GM23338 (cell line): ENCODE measurements around the gene DKK2. TPM values are rescaled to one million over a fixed set of nuclear protein-coding genes. Genes with fewer than 3 reads are reported as not detected.

Experiments used
- ATAC-seq: fragments of 200-7000 bp; cut with Tn5 transposase; 3 replicates; pipeline ENCODE4 v1.9.1; 2020
- DNase-seq: peaks from one replicate; pipeline ENCODE4 v3.0.0-alpha.2; 2015; ENCODE audit warnings: low spot score
- H2AFZ ChIP-seq: fragments of 200-600 bp; sonication (generic); 2 replicates; pipeline ENCODE4 v1.8.0; 2016; ENCODE audit warnings: antibody characterized with exemption, mild to moderate bottlenecking, moderate library complexity
- H3F3A ChIP-seq: fragments of 200-600 bp; sonication (generic); replicated peaks from 2 replicates; pipeline ENCODE4 v1.8.0; 2017; ENCODE audit warnings: antibody characterized with exemption, mixed run types, low read depth
- H3K27ac ChIP-seq: fragments of 200-600 bp; sonication (generic); 2 replicates; pipeline ENCODE4 v1.6.1; 2016; ENCODE audit warnings: low read depth
- H3K27me3 ChIP-seq: fragments of 200-600 bp; sonication (generic); 2 replicates; pipeline ENCODE4 v1.8.0; 2016; ENCODE audit warnings: mild to moderate bottlenecking, mixed run types, moderate library complexity; ENCODE audit not compliant: insufficient read depth
- H3K36me3 ChIP-seq: fragments of 200-600 bp; sonication (generic); 2 replicates; pipeline ENCODE4 v1.8.0; 2016; ENCODE audit warnings: mild to moderate bottlenecking; ENCODE audit not compliant: insufficient read depth
- H3K4me1 ChIP-seq: fragments of 200-600 bp; sonication (generic); 2 replicates; pipeline ENCODE4 v1.8.0; 2016; ENCODE audit warnings: mild to moderate bottlenecking, moderate library complexity; ENCODE audit not compliant: insufficient read depth
- H3K4me2 ChIP-seq: fragments of 200-600 bp; sonication (generic); 2 replicates; pipeline ENCODE4 v1.7.1; 2017; ENCODE audit warnings: mixed run types
- H3K4me3 ChIP-seq: fragments of 200-600 bp; sonication (generic); 2 replicates; pipeline ENCODE4 v1.6.1; 2016; ENCODE audit warnings: mixed run types
- H3K79me2 ChIP-seq: fragments of 200-600 bp; sonication (generic); replicated peaks from 2 replicates; pipeline ENCODE4 v1.8.0; 2017; ENCODE audit warnings: mild to moderate bottlenecking; ENCODE audit not compliant: insufficient read depth
- H3K9me2 ChIP-seq: fragments of 200-600 bp; sonication (generic); 2 replicates; pipeline ENCODE4 v1.8.0; 2017; ENCODE audit not compliant: insufficient read depth
- H4K20me1 ChIP-seq: fragments of 200-600 bp; sonication (generic); replicated peaks from 2 replicates; pipeline ENCODE4 v1.8.0; 2017; ENCODE audit warnings: mild to moderate bottlenecking; ENCODE audit not compliant: insufficient read depth
- H3K27ac Mint-ChIP-seq: 2 replicates; pipeline ENCODE4 v1.8.0; 2020; ENCODE audit warnings: inconsistent platforms, mild to moderate bottlenecking, moderate library complexity, mixed read lengths
- H3K27me3 Mint-ChIP-seq: 3 replicates; pipeline ENCODE4 v1.8.0; 2022; ENCODE audit warnings: low read depth, mild to moderate bottlenecking, moderate library complexity, mixed read lengths, inconsistent platforms; ENCODE audit not compliant: insufficient read depth, poor library complexity
- H3K36me3 Mint-ChIP-seq: 3 replicates; pipeline ENCODE4 v1.8.0; 2021; ENCODE audit warnings: low read depth, mild to moderate bottlenecking, inconsistent platforms, moderate library complexity, mixed read lengths
- H3K4me1 Mint-ChIP-seq: 3 replicates; pipeline ENCODE4 v1.8.0; 2020; ENCODE audit warnings: mild to moderate bottlenecking, inconsistent platforms, mixed read lengths
- H3K4me3 Mint-ChIP-seq: 3 replicates; pipeline ENCODE4 v1.8.0; 2021; ENCODE audit warnings: moderate library complexity, mild to moderate bottlenecking, inconsistent platforms, mixed read lengths
- H3K9me3 Mint-ChIP-seq: 3 replicates; pipeline ENCODE4 v1.8.0; 2020; ENCODE audit warnings: moderate library complexity, mild to moderate bottlenecking, inconsistent platforms, mixed read lengths
- POLR2AphosphoS5 ChIP-seq: IDR thresholded peaks from 2 replicates; pipeline ENCODE4 v1.6.1; 2016; ENCODE audit warnings: antibody characterized with exemption, low read depth
- STAT1 ChIP-seq: IDR thresholded peaks from one replicate; pipeline ENCODE4 v1.6.1; 2016; ENCODE audit warnings: antibody characterized with exemption; ENCODE audit not compliant: unreplicated experiment
- ZNF114 ChIP-seq: fragments of 250-450 bp; sonication (Bioruptor Pico); IDR thresholded peaks from 2 replicates; pipeline ENCODE4 v1.5.0; 2020; ENCODE audit warnings: mild to moderate bottlenecking, moderate library complexity
- ZNF331 ChIP-seq: fragments of 250-450 bp; sonication (Bioruptor Pico); IDR thresholded peaks from 2 replicates; pipeline ENCODE4 v1.5.0; 2020; ENCODE audit warnings: low read depth, mild to moderate bottlenecking, moderate library complexity
- polyA plus RNA-seq: library from polyadenylated mRNA; unstranded; fragments of >200 nt; fragmentation: Nextera tagmentation; extraction: Ambion mirVana; gene quantifications from 2 replicates; pipeline ENCODE4 v1.2.1, GENCODE V29; 2016
- total RNA-seq: library from RNA; depleted of rRNA; stranded (reverse); fragments of >200 nt; shearing (Covaris generic); gene quantifications from 2 replicates; pipeline ENCODE4 v1.2.3, GENCODE V29; 2014
- TF ChIP-seq, protein P1 (sequence below): IDR thresholded peaks from 2 replicates; pipeline ENCODE4 v1.6.1; 2016; ENCODE audit warnings: antibody characterized with exemption
- TF ChIP-seq, protein P2 (sequence below): IDR thresholded peaks from one replicate; pipeline ENCODE4 v1.6.1; 2018; ENCODE audit warnings: antibody characterized with exemption; ENCODE audit not compliant: unreplicated experiment
- TF ChIP-seq, protein P3 (sequence below): fragments of 250-450 bp; sonication (Bioruptor Pico); IDR thresholded peaks from 2 replicates; pipeline ENCODE4 v1.5.0; 2020; ENCODE audit warnings: mild to moderate bottlenecking, moderate library complexity
- TF ChIP-seq, protein P4 (sequence below), 2 experiments: fragments of 200-600 bp in 1 of 2; sonication (generic) in 1 of 2; conservative IDR thresholded peaks; 2 replicates each; pipeline versions ENCODE4 v1.5.1 to v1.6.1; 2016 to 2017; ENCODE audit warnings: antibody characterized with exemption in 2 of 2, low read depth in 2 of 2, mild to moderate bottlenecking in 2 of 2, moderate library complexity in 1 of 2

Gene DKK2
- total and polyA plus RNA-seq, 2 experiments from 2014 or later: 0.05 TPM; not detected in 1

DNA sequence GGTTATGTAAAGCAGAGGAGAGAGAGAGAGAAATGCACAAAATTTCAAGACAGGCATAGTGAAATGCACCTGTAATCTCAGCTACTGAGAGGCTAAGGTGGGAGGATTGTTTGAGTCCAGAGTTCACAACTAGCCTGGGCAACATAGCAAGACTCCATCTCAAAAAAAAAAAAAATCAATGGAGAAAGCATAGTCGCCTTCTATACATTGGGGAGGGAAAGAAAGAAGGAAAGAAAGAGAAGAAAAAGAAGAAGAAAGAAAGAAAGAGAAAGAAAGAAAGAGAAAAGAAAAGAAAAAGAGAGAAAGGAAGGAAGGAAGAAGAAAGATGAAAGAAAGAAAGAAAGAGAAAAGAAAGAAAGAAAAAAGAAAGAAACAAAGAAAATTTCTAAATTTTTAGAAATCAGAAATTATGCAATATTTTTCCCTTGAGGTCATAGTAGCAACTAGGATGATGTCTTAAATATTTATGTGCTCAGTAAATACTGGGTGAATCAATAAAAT is 53.4 kb downstream of the DKK2 start:
- peak overlapping the region; percentile 45 for H3K27ac Mint-ChIP-seq
- Histone ChIP-seq H3K27me3 (no peaks in the 10 kb centered on the region), H3K4me3 (no peak overlapping the region), H4K20me1 (no peaks in the 10 kb centered on the region), H3K27ac (no peak overlapping the region), H3K4me1 (peaks cover 48% of the 10 kb centered on the region), H3K4me2 (no peak overlapping the region; the same call in 1 of the 2 replicates), H3K79me2 (no peaks in the 10 kb centered on the region), H3K9me2 (no peaks in the 10 kb centered on the region), H3F3A (no peaks in the 10 kb centered on the region), H3K36me3 (no peaks in the 10 kb centered on the region), H2AFZ (no peak overlapping the region)
- H3K4me1 Mint-ChIP-seq: peaks cover 45% of the 10 kb centered on the region
- peaks cover 6% of the 10 kb centered on the region for H3K27me3 Mint-ChIP-seq
- no peak overlapping the region for H3K4me3 Mint-ChIP-seq
- peaks cover 12% of the 10 kb centered on the region for H3K9me3 Mint-ChIP-seq
- ATAC-seq (no peak), DNase-seq (no peak)
- peaks cover 14% of the 10 kb centered on the region for H3K36me3 Mint-ChIP-seq
- TF ChIP-seq ZNF331 (CRISPR knock-in tag): no peak
- TF ChIP-seq, protein P1, sequence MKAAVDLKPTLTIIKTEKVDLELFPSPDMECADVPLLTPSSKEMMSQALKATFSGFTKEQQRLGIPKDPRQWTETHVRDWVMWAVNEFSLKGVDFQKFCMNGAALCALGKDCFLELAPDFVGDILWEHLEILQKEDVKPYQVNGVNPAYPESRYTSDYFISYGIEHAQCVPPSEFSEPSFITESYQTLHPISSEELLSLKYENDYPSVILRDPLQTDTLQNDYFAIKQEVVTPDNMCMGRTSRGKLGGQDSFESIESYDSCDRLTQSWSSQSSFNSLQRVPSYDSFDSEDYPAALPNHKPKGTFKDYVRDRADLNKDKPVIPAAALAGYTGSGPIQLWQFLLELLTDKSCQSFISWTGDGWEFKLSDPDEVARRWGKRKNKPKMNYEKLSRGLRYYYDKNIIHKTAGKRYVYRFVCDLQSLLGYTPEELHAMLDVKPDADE: no peak
- TF ChIP-seq POLR2AphosphoS5: no peak
- TF ChIP-seq, protein P2, sequence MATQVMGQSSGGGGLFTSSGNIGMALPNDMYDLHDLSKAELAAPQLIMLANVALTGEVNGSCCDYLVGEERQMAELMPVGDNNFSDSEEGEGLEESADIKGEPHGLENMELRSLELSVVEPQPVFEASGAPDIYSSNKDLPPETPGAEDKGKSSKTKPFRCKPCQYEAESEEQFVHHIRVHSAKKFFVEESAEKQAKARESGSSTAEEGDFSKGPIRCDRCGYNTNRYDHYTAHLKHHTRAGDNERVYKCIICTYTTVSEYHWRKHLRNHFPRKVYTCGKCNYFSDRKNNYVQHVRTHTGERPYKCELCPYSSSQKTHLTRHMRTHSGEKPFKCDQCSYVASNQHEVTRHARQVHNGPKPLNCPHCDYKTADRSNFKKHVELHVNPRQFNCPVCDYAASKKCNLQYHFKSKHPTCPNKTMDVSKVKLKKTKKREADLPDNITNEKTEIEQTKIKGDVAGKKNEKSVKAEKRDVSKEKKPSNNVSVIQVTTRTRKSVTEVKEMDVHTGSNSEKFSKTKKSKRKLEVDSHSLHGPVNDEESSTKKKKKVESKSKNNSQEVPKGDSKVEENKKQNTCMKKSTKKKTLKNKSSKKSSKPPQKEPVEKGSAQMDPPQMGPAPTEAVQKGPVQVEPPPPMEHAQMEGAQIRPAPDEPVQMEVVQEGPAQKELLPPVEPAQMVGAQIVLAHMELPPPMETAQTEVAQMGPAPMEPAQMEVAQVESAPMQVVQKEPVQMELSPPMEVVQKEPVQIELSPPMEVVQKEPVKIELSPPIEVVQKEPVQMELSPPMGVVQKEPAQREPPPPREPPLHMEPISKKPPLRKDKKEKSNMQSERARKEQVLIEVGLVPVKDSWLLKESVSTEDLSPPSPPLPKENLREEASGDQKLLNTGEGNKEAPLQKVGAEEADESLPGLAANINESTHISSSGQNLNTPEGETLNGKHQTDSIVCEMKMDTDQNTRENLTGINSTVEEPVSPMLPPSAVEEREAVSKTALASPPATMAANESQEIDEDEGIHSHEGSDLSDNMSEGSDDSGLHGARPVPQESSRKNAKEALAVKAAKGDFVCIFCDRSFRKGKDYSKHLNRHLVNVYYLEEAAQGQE: no peak
- TF ChIP-seq, protein P3, sequence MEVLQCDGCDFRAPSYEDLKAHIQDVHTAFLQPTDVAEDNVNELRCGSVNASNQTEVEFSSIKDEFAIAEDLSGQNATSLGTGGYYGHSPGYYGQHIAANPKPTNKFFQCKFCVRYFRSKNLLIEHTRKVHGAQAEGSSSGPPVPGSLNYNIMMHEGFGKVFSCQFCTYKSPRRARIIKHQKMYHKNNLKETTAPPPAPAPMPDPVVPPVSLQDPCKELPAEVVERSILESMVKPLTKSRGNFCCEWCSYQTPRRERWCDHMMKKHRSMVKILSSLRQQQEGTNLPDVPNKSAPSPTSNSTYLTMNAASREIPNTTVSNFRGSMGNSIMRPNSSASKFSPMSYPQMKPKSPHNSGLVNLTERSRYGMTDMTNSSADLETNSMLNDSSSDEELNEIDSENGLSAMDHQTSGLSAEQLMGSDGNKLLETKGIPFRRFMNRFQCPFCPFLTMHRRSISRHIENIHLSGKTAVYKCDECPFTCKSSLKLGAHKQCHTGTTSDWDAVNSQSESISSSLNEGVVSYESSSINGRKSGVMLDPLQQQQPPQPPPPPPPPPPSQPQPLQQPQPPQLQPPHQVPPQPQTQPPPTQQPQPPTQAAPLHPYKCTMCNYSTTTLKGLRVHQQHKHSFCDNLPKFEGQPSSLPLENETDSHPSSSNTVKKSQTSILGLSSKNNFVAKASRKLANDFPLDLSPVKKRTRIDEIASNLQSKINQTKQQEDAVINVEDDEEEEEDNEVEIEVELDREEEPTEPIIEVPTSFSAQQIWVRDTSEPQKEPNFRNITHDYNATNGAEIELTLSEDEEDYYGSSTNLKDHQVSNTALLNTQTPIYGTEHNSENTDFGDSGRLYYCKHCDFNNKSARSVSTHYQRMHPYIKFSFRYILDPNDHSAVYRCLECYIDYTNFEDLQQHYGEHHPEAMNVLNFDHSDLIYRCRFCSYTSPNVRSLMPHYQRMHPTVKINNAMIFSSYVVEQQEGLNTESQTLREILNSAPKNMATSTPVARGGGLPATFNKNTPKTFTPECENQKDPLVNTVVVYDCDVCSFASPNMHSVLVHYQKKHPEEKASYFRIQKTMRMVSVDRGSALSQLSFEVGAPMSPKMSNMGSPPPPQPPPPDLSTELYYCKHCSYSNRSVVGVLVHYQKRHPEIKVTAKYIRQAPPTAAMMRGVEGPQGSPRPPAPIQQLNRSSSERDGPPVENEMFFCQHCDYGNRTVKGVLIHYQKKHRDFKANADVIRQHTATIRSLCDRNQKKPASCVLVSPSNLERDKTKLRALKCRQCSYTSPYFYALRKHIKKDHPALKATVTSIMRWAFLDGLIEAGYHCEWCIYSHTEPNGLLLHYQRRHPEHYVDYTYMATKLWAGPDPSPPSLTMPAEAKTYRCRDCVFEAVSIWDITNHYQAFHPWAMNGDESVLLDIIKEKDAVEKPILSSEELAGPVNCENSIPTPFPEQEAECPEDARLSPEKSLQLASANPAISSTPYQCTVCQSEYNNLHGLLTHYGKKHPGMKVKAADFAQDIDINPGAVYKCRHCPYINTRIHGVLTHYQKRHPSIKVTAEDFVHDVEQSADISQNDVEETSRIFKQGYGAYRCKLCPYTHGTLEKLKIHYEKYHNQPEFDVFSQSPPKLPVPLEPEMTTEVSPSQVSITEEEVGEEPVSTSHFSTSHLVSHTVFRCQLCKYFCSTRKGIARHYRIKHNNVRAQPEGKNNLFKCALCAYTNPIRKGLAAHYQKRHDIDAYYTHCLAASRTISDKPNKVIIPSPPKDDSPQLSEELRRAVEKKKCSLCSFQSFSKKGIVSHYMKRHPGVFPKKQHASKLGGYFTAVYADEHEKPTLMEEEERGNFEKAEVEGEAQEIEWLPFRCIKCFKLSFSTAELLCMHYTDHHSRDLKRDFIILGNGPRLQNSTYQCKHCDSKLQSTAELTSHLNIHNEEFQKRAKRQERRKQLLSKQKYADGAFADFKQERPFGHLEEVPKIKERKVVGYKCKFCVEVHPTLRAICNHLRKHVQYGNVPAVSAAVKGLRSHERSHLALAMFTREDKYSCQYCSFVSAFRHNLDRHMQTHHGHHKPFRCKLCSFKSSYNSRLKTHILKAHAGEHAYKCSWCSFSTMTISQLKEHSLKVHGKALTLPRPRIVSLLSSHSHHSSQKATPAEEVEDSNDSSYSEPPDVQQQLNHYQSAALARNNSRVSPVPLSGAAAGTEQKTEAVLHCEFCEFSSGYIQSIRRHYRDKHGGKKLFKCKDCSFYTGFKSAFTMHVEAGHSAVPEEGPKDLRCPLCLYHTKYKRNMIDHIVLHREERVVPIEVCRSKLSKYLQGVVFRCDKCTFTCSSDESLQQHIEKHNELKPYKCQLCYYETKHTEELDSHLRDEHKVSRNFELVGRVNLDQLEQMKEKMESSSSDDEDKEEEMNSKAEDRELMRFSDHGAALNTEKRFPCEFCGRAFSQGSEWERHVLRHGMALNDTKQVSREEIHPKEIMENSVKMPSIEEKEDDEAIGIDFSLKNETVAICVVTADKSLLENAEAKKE (CRISPR knock-in tag): no peak
- TF ChIP-seq STAT1: no peak
- TF ChIP-seq ZNF114 (CRISPR knock-in tag): no peak
- TF ChIP-seq, protein P4, sequence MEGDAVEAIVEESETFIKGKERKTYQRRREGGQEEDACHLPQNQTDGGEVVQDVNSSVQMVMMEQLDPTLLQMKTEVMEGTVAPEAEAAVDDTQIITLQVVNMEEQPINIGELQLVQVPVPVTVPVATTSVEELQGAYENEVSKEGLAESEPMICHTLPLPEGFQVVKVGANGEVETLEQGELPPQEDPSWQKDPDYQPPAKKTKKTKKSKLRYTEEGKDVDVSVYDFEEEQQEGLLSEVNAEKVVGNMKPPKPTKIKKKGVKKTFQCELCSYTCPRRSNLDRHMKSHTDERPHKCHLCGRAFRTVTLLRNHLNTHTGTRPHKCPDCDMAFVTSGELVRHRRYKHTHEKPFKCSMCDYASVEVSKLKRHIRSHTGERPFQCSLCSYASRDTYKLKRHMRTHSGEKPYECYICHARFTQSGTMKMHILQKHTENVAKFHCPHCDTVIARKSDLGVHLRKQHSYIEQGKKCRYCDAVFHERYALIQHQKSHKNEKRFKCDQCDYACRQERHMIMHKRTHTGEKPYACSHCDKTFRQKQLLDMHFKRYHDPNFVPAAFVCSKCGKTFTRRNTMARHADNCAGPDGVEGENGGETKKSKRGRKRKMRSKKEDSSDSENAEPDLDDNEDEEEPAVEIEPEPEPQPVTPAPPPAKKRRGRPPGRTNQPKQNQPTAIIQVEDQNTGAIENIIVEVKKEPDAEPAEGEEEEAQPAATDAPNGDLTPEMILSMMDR (conservative IDR thresholded peaks at IDR 0.05; ENCODE audit: low read depth in 2 of 2): no peak
